DMS 273 treated with DMSO at 0.1 percent for 48 hours (cell line): Measurements from ENCODE around the gene PTPRR.

Experiments
- DNase-seq: peaks from one replicate; lab custom pipeline; 2025; lab: John Stamatoyannopoulos, UW

PTPRR gene

GRCh38 chr12:70603044-70603443 is 317.5 kb downstream of the PTPRR start:
- DNase-seq: no peak

GRCh38 chr12:70598467-70599193 is 321.9 kb downstream of the PTPRR start:
- DNase-seq: no peak

DNA sequence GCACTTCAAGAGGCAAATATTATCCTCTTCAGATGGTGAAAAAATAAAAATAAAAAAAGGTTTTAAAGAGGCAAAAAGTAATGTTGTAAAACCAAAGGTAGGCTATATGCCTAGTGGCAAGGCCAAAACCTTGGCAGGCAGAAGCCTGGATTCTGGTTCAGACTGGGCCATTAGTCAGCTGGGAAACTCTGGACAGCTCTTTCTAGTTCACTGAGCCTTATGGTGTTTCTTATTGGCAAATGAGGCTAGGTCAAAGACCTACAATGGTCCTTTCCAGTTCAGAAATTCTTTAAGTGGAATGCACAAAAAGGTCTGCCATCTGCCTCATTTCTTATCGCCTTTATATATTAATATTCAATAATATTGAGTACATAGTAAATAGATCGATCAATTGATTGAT is 327.9 kb downstream of the PTPRR start:
- no peak for DNase-seq

DNA sequence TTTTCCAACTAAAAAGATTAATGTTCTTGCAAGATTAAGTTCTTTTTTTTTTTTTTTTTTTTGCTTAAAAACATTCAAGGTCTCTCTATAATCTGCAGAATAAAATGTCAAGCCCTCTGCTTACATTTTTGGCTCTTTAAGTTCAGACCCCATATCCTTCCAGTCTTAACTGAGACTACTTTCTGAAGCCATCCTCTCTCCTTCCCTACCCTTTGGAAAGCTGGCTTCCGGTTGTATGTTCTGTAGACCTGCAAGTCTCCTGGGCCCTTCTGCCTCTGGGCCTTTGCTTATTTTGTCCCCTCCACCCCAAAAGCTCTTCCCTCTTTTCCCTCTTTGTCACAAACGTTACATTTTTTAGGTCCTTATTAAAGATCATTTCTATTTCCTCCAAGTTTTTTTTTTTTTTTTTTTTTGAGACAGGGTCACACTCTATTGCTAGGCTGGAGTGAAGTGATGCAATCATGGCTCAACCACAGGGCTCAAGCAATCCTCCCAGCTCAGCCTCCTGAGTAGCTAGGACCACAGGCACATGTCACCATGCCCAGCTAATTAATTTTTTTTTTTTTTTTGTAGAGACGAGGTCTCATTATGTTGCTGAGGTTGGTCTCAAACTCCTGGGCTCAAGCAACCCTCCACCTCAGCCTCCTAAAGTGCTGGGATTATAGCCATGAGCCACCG is 329.9 kb downstream of the PTPRR start:
- no peak for DNase-seq

- DNase-seq: no peak
These were observed 330.5 kb downstream of the PTPRR start for GRCh38 chr12:70590051-70590450.
